GM10266 (cell line): Measurements from ENCODE around the gene RRM2.

Experiments
- DNase-seq: peaks from one replicate; pipeline ENCODE4 v3.0.0; 2012; ENCODE audit errors: extremely low spot score
- CTCF ChIP-seq: IDR thresholded peaks from 2 replicates; pipeline ENCODE4 v1.5.1; 2012; ENCODE audit warnings: mild to moderate bottlenecking, low read depth; ENCODE audit not compliant: control insufficient read depth, insufficient read depth; ENCODE audit errors: missing control alignments

The RRM2 gene

GRCh38 chr2:10109311-10109710 lies 13.2 kb upstream of the RRM2 start:
- TF ChIP-seq CTCF = no peak

GRCh38 chr2:10119027-10119325 lies 3.6 kb upstream of the RRM2 start:
- TF ChIP-seq CTCF = no peak
- DNase-seq = no peak

More at GRCh38 chr2:10109311-10109710, 13.2 kb upstream of the RRM2 start:
- DNase-seq = no peak

GRCh38 chr2:10119601-10120157 lies 2.9 kb upstream of the RRM2 start:
- TF ChIP-seq CTCF = no peak
- DNase-seq = no peak

GRCh38 chr2:10120158-10120876 lies 2.2 kb upstream of the RRM2 start:
- TF ChIP-seq CTCF = no peak
- DNase-seq = peak; percentile 92

- no peak for TF ChIP-seq CTCF
- DNase-seq = peak; percentile 38
Measured at GRCh38 chr2:10120877-10121574, 1.5 kb upstream of the RRM2 start.

GRCh38 chr2:10123281-10123680 lies 742 bp downstream of the RRM2 start:
- DNase-seq = no peak
- TF ChIP-seq CTCF = no peak

- peak; percentile 57 for DNase-seq
Measured at GRCh38 chr2:10124538-10125045, 2.1 kb downstream of the RRM2 start.

More at GRCh38 chr2:10124538-10125045, 2.1 kb downstream of the RRM2 start:
- peak; percentile 66 for TF ChIP-seq CTCF
